ENCODE measurements around the gene CFAP45.

Gene CFAP45

DNA sequence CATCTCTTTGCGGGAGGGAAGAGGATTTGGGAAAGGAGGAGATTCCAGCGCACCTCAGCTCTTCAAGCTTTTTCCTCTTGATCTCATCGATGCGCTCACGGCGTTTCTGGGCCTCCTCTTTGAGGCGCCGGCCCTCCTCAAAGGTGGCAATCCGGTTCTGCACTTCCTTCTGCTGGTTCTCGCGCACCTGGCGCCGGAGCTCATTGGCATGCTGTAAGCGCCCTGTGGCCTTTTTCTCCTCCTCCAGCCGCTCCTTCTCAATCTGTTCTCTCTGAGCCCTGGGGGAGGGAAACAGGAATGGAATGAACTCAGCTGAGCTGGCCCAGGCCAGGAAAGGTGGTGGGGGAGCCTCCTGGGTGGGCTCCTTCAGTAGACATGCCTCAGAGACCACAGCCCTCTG, 27.1 kb downstream of the CFAP45 start:
- H3K9me3 ChIP-seq (ENCODE audit: control insufficient read depth, insufficient read depth, low read length), result no peaks in the 10 kb centered on the region
- peaks cover 18% of the 10 kb centered on the region for H3K4me1 ChIP-seq (ENCODE audit: insufficient read depth, low read length)
- H3K36me3 ChIP-seq (ENCODE audit: insufficient read depth, low read length), result no peaks in the 10 kb centered on the region
- H3K9ac ChIP-seq (ENCODE audit: low read depth, low read length), result no peak overlapping the region

GRCh38 chr1:159870704-159871103, 29.3 kb downstream of the CFAP45 start:
- Histone ChIP-seq H3K9me3 (ENCODE audit: control insufficient read depth, insufficient read depth, low read length) (no peaks in the 10 kb centered on the region), H3K4me1 (ENCODE audit: insufficient read depth, low read length) (peaks cover 18% of the 10 kb centered on the region), H3K36me3 (ENCODE audit: insufficient read depth, low read length) (no peaks in the 10 kb centered on the region), H3K9ac (ENCODE audit: low read depth, low read length) (no peak overlapping the region)

DNA sequence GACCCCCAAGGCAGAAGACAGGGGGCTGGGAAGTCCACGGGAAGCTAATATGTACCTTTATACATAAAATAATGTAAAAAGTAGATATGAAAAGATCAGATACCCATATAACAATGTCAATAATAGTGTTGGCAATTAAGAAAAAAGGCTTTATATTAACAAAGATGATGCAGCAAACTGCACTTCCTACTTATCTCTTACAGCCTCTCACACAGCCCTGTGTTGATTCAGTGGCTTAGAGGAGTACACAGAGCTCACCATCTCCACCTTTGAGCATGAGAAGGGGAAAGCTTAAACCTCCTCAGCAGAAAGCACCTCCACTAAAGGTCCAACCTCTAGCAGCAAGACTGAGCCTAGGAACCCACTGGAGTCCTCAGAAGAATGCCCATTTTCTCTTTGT, 30.4 kb downstream of the CFAP45 start:
- Histone ChIP-seq H3K9me3 (ENCODE audit: control insufficient read depth, insufficient read depth, low read length) (no peaks in the 10 kb centered on the region), H3K4me1 (ENCODE audit: insufficient read depth, low read length) (peaks cover 18% of the 10 kb centered on the region), H3K9ac (ENCODE audit: low read depth, low read length) (no peak overlapping the region), H3K36me3 (ENCODE audit: insufficient read depth, low read length) (no peaks in the 10 kb centered on the region)

DNA sequence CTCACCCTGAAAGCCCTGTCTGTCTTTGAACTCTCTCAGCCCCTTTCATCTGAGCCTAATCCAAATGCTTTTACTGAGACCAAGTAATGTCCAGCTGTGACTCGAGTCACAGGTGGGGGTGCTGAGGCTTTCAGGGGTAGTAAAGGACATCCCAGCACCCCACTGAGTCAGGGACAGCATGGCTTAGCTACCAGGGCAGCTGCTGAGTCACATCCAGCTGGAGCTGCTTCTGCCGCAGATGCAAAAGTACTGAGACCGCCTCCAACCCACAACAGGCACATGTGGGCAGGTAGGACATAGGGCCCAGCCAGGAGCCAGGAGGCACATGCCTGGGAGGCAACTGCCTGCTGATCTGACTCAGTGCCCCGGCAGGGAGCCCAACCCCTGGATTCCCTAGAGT, 30.8 kb downstream of the CFAP45 start:
- Histone ChIP-seq H3K4me1 (ENCODE audit: insufficient read depth, low read length) (peaks cover 18% of the 10 kb centered on the region), H3K9ac (ENCODE audit: low read depth, low read length) (no peak overlapping the region)

GRCh38 chr1:159868766-159869165, 31.2 kb downstream of the CFAP45 start:
- Histone ChIP-seq H3K9ac (ENCODE audit: low read depth, low read length) (no peak overlapping the region), H3K36me3 (ENCODE audit: insufficient read depth, low read length) (no peaks in the 10 kb centered on the region), H3K4me1 (ENCODE audit: insufficient read depth, low read length) (peaks cover 18% of the 10 kb centered on the region), H3K9me3 (ENCODE audit: control insufficient read depth, insufficient read depth, low read length) (no peaks in the 10 kb centered on the region)

More for the DNA sequence above, 30.8 kb downstream of the CFAP45 start:
- H3K36me3 ChIP-seq (ENCODE audit: insufficient read depth, low read length), result no peaks in the 10 kb centered on the region
- H3K9me3 ChIP-seq (ENCODE audit: control insufficient read depth, insufficient read depth, low read length), result no peaks in the 10 kb centered on the region

- Histone ChIP-seq H3K4me1 (ENCODE audit: insufficient read depth, low read length) (peaks cover 14% of the 10 kb centered on the region), H3K9me3 (ENCODE audit: control insufficient read depth, insufficient read depth, low read length) (no peaks in the 10 kb centered on the region), H3K36me3 (ENCODE audit: insufficient read depth, low read length) (no peaks in the 10 kb centered on the region), H3K9ac (ENCODE audit: low read depth, low read length) (no peak overlapping the region)
These were observed 32.3 kb downstream of the CFAP45 start for GRCh38 chr1:159867664-159868026.

DNA sequence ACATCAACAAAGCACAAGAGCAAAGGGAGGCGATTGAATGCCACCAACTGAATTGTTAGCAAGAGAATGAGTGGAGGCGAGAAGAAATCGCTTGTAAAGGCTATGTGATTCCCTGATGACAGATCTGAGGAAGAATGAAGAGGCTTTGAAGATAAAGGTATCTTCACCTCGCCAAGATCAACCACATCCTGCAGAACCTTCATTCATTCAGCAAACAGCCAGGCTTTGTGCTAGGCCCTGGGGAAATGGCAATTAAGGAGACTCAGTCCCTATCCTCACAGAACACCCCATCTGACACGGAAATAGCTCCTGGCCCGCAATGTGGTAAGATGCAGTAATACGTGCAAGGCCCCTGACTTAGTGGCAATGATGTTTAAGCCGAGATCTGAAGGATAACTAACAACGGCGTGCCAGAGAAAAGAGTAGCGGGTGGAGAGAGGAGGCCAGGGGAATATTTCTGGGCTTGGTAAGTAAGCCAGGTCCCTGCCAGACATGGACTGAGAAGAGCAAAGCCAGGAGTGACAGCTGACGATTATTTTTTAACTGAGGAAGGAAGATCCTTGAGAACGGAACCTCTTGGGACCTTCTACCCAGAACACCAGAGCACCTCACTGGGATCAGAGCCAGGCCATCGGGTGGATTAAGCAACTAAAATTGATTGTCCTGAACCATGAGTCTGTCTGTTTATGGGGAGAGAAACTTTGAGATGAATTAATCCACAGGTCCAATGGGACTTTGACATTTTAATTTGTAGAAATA, 32.9 kb downstream of the CFAP45 start:
- peaks cover 13% of the 10 kb centered on the region for H3K4me1 ChIP-seq (ENCODE audit: insufficient read depth, low read length)
- no peaks in the 10 kb centered on the region for H3K36me3 ChIP-seq (ENCODE audit: insufficient read depth, low read length)
- no peak overlapping the region for H3K9ac ChIP-seq (ENCODE audit: low read depth, low read length)
- no peaks in the 10 kb centered on the region for H3K9me3 ChIP-seq (ENCODE audit: control insufficient read depth, insufficient read depth, low read length)

- Histone ChIP-seq H3K4me1 (ENCODE audit: insufficient read depth, low read length) (peaks cover 13% of the 10 kb centered on the region), H3K9ac (ENCODE audit: low read depth, low read length) (no peak overlapping the region), H3K36me3 (ENCODE audit: insufficient read depth, low read length) (no peaks in the 10 kb centered on the region), H3K9me3 (ENCODE audit: control insufficient read depth, insufficient read depth, low read length) (no peaks in the 10 kb centered on the region)
These were observed 33.9 kb downstream of the CFAP45 start for GRCh38 chr1:159866066-159866465.

- Histone ChIP-seq H3K9me3 (ENCODE audit: control insufficient read depth, insufficient read depth, low read length) (no peaks in the 10 kb centered on the region), H3K36me3 (ENCODE audit: insufficient read depth, low read length) (no peaks in the 10 kb centered on the region), H3K4me1 (ENCODE audit: insufficient read depth, low read length) (peaks cover 10% of the 10 kb centered on the region), H3K9ac (ENCODE audit: low read depth, low read length) (no peak overlapping the region)
These were observed 35.7 kb downstream of the CFAP45 start for GRCh38 chr1:159864262-159864661.

DNA sequence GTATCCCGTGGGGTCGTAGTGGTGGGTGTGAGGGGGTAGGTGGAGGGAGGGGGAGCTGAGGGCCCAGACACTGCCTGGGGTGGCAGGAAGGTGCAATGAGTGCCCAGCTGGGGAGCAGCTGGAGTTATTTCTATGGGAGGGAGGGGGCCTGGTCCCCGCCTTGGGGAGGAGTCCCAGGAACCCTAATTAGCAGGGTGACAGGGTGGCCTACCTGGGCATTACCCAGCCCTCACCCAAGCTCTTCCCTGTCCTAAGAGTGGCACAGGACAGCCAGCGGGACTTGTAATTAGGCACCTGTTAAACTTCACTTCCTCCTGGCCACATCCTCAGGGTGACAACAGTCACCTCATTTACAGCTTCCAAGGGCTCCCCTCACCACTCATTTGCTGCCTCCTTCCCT, 37.4 kb downstream of the CFAP45 start, which contains the start of gene VSIG8:
Gene VSIG8, minus strand, starts transcription at position 101 of the 400 bp plus-strand sequence. CDS start 136 bp downstream, outside the sequence.
- Histone ChIP-seq H3K9me3 (ENCODE audit: control insufficient read depth, insufficient read depth, low read length) (no peaks in the 10 kb centered on the region), H3K4me1 (ENCODE audit: insufficient read depth, low read length) (no peaks in the 10 kb centered on the region), H3K36me3 (ENCODE audit: insufficient read depth, low read length) (no peaks in the 10 kb centered on the region), H3K9ac (ENCODE audit: low read depth, low read length) (no peak within 1 kb of the TSS)

DNA sequence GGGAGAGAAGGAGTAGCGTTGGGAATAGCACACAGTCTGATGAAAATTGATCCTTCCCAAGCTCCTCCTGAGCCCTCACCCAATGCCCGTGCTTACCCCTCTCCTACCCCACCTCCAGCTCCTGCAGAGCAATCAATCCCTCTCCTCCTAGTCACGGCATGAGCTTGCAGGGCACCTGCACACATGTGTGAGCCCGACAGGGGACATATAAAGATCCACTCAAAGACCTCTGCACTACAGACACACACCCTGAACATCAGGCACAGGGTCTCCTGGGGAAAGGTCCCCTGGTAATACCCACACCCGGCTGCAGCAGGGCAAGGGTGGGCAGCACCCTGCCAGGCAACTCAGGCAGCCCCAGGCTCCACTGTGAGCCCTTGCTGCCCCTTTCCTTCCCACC, 37.9 kb downstream of the CFAP45 start:
- no peak overlapping the region for H3K9ac ChIP-seq (ENCODE audit: low read depth, low read length)
- H3K4me1 ChIP-seq (ENCODE audit: insufficient read depth, low read length), result no peaks in the 10 kb centered on the region
- no peaks in the 10 kb centered on the region for H3K36me3 ChIP-seq (ENCODE audit: insufficient read depth, low read length)
- no peaks in the 10 kb centered on the region for H3K9me3 ChIP-seq (ENCODE audit: control insufficient read depth, insufficient read depth, low read length)

DNA sequence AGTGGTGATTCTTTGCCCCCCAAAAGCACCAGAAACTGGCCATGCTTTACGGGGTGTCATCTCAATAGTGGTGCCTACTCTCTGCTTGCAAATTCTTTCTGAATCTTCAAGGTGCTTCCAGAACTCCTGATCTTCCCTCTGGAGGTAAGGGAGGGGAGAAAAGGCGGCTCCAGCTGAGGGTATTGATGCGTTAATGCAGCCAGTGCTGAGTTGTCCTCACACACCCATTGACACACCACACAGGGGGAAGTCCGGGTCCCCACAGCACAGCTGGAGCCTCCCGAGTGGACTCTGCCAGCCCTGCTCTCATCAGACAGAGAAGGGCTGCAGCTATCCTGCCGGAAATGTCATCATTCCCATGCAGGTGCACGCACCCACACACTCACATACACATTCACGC, 38.7 kb downstream of the CFAP45 start:
- Histone ChIP-seq H3K9me3 (ENCODE audit: control insufficient read depth, insufficient read depth, low read length) (no peaks in the 10 kb centered on the region), H3K36me3 (ENCODE audit: insufficient read depth, low read length) (no peaks in the 10 kb centered on the region), H3K4me1 (ENCODE audit: insufficient read depth, low read length) (no peaks in the 10 kb centered on the region), H3K9ac (ENCODE audit: low read depth, low read length) (no peak overlapping the region)

DNA sequence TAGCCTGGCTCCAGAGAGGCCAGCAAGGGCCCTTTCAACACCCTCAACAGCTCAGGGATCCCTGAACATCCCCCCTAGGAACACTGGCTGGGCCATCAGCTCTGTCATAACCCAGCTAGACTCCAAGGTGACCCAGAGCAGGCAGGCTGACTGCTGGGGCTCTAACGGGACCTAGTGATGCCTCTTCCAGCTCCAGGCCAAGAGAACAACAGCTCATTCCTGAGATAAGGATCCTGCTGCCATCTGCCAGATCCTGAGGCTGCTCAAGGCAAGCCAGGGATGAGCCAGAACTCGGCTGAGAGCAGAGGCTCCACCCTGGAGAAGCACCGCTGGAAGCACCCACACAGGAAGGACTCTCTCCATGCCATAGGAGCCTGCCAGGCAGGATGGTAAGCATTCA, 39.5 kb downstream of the CFAP45 start:
- no peaks in the 10 kb centered on the region for H3K36me3 ChIP-seq (ENCODE audit: insufficient read depth, low read length)
- H3K9ac ChIP-seq (ENCODE audit: low read depth, low read length), result no peak overlapping the region
- no peaks in the 10 kb centered on the region for H3K4me1 ChIP-seq (ENCODE audit: insufficient read depth, low read length)
- H3K9me3 ChIP-seq (ENCODE audit: control insufficient read depth, insufficient read depth, low read length), result no peaks in the 10 kb centered on the region

DNA sequence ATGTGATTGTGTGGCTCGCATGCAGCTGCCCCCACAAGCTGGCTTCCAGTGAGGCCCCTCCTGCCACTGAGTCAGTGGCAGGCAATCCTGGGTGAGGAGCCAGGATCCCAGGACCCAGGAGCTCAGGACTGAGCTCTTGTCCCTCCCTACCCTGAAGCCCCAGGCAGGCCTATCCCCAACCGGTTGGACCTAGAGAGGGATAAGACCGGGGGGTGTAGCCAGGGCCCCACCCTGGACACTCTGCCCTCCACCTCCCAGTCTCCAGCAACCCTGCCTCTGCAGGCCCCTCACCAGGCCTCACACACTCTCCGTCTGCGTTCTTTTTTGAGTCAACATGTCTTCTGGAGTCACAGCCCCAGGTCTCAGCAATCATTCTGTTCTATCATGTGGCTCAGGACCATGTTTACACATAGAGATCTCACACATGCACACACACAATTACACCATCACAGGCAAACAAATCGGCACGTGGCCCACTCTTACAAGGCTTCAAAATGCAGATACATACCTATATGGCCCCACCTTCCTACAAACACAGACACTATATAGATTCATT, 40.1 kb downstream of the CFAP45 start:
- H3K4me1 ChIP-seq (ENCODE audit: insufficient read depth, low read length), result no peaks in the 10 kb centered on the region
- H3K36me3 ChIP-seq (ENCODE audit: insufficient read depth, low read length), result no peaks in the 10 kb centered on the region
- H3K9ac ChIP-seq (ENCODE audit: low read depth, low read length), result no peak overlapping the region
- H3K9me3 ChIP-seq (ENCODE audit: control insufficient read depth, insufficient read depth, low read length), result no peaks in the 10 kb centered on the region

DNA sequence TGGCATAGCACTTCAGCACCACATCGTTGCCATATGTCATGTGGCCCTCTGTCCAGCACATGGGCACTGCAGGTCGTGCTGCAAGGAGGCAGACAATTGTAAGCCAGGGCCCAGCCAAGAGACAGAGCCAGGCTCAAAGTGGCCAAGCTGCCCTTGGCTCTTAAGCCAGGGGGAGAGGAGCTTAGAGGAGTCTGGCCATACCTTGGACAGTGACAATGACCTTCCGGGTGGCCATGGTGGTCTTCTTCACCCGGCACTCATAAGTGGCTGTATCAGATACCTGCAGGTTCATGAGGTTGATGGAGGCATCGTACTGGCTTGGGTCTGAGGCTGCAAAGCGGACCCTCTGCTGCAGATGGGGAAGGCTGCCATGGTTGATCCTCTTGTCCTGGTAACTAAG, 42.1 kb downstream of the CFAP45 start:
- H3K36me3 ChIP-seq (ENCODE audit: insufficient read depth, low read length), result no peaks in the 10 kb centered on the region
- H3K4me1 ChIP-seq (ENCODE audit: insufficient read depth, low read length), result no peaks in the 10 kb centered on the region
- no peaks in the 10 kb centered on the region for H3K9me3 ChIP-seq (ENCODE audit: control insufficient read depth, insufficient read depth, low read length)
- no peak overlapping the region for H3K9ac ChIP-seq (ENCODE audit: low read depth, low read length)

Data from ES-I3 (cell line).